K562 (cell line): ENCODE measurements around the gene TRABD2B. TPM values are rescaled to one million over a fixed set of nuclear protein-coding genes. Genes with fewer than 3 reads are reported as not detected.

ENCODE experiments used
- ATAC-seq: fragments of 200-7000 bp; cut with Tn5 transposase; 3 replicates; pipeline ENCODE4 v1.9.1; 2020; ENCODE audit warnings: moderate library complexity
- BruUV-seq: library from RNA; stranded (reverse); fragments of 400-500 nt; replicated peaks from 2 replicates; lab custom pipeline; 2021; lab: Mats Ljungman, UMichigan
- CTCF ChIA-PET: fragments of 300-600 bp; formaldehyde crosslinking; extraction: SDS; loops from one replicate; lab custom pipeline; 2021; ENCODE audit warnings: low intra/inter-chr PET ratio; lab: Yijun Ruan, JAX
- POLR2A ChIA-PET: fragments of 300-600, 350-650 bp; sonication (Branson Sonifier 250); formaldehyde crosslinking; extraction: SDS; loops from one replicate; lab custom pipeline; 2021; ENCODE audit warnings: antibody characterized with exemption, inconsistent platforms; lab: Yijun Ruan, JAX
- DNase-seq, 4 experiments: peaks; one replicate each; pipeline versions ENCODE4 v3.0.0 to v3.0.0-alpha.2; 2011 to 2018; ENCODE audit warnings: low spot score in 3 of 4, mixed read lengths in 3 of 4; ENCODE audit errors: extremely low read depth in 1 of 4
- FAIRE-seq: peaks from 2 replicates; lab custom pipeline; 2011; peaks lifted over from hg19 to GRCh38; lab: Jason Lieb, UNC
- H2AFZ ChIP-seq: 2 replicates; pipeline ENCODE4 v1.6.0; 2011; ENCODE audit warnings: low read depth, low read length, control low read depth, inconsistent platforms
- H3K27ac ChIP-seq: fragments of 200-600 bp; 3 replicates; pipeline ENCODE4 v1.8.0; 2011; ENCODE audit warnings: low read depth, mild to moderate bottlenecking, control low read depth, inconsistent platforms, low read length, moderate library complexity, mixed read lengths; ENCODE audit errors: extremely low read depth
- H3K27me3 ChIP-seq, 2 experiments: fragments of 300-600 bp in 1 of 2; 2 replicates in 1 of 2; 3 replicates in 1 of 2; pipeline versions ENCODE4 v1.6.0 to v1.8.0; 2011; ENCODE audit warnings: inconsistent platforms in 2 of 2, low read length in 2 of 2, mild to moderate bottlenecking in 1 of 2, mixed read lengths in 1 of 2, moderate library complexity in 1 of 2; ENCODE audit not compliant: control insufficient read depth in 2 of 2, insufficient read depth in 2 of 2
- H3K36me3 ChIP-seq: fragments of 300-600 bp; 3 replicates; pipeline ENCODE4 v1.8.0; 2011; ENCODE audit warnings: mild to moderate bottlenecking, low read length, inconsistent platforms; ENCODE audit not compliant: control insufficient read depth, insufficient read depth
- H3K4me1 ChIP-seq, 2 experiments: fragments of 200-600 bp in 1 of 2; replicated peaks in 1 of 2; 2 replicates in 1 of 2; 3 replicates in 1 of 2; pipeline versions ENCODE4 v1.5.1 to v1.8.0; 2011; ENCODE audit warnings: inconsistent platforms in 2 of 2, low read length in 2 of 2, mild to moderate bottlenecking in 1 of 2, mixed read lengths in 1 of 2, moderate library complexity in 1 of 2; ENCODE audit not compliant: control insufficient read depth in 2 of 2, insufficient read depth in 2 of 2
- H3K4me2 ChIP-seq: 2 replicates; pipeline ENCODE4 v1.6.1; 2011; ENCODE audit warnings: low read length, control low read depth, inconsistent platforms, mixed read lengths; ENCODE audit not compliant: insufficient read depth
- H3K4me3 ChIP-seq: fragments of 200-600 bp; sonication (generic), shearing (Covaris generic); 2 replicates; pipeline ENCODE4 v1.5.1; 2016; ENCODE audit warnings: control low read depth, inconsistent platforms
- H3K79me2 ChIP-seq: fragments of 200-600 bp; 3 replicates; pipeline ENCODE4 v1.8.0; 2011; ENCODE audit warnings: low read length, inconsistent platforms; ENCODE audit not compliant: control insufficient read depth, insufficient read depth
- H3K9ac ChIP-seq, 2 experiments: 2 replicates each; pipeline versions ENCODE4 v1.6.0 to v1.6.1; 2011; ENCODE audit warnings: low read depth in 2 of 2, low read length in 2 of 2, control low read depth in 1 of 2, inconsistent platforms in 1 of 2, mild to moderate bottlenecking in 1 of 2, mixed read lengths in 1 of 2; ENCODE audit not compliant: insufficient read depth in 1 of 2
- H3K9me1 ChIP-seq: one replicate; pipeline ENCODE4 v1.6.0; 2011; ENCODE audit warnings: inconsistent platforms, mild to moderate bottlenecking, low read length, moderate library complexity; ENCODE audit not compliant: control insufficient read depth, insufficient read depth
- H3K9me3 ChIP-seq: replicated peaks from 2 replicates; pipeline ENCODE4 v1.5.1; 2011; ENCODE audit warnings: low read depth, low read length, inconsistent platforms; ENCODE audit not compliant: control insufficient read depth, insufficient read depth
- H4K20me1 ChIP-seq: replicated peaks from 2 replicates; pipeline ENCODE4 v1.6.1; 2011; ENCODE audit warnings: low read length, inconsistent platforms, mixed read lengths; ENCODE audit not compliant: control insufficient read depth, insufficient read depth
- FIP1L1 ChIP-seq: fragments of 200-400 bp; formaldehyde crosslinking; IDR thresholded peaks from 2 replicates; pipeline ENCODE4 v1.6.1; 2018; ENCODE audit warnings: mild to moderate bottlenecking, low read depth, low read length; ENCODE audit not compliant: poor library complexity, severe bottlenecking
- GTF2A2 ChIP-seq: IDR thresholded peaks from 2 replicates; pipeline ENCODE4 v1.6.1; 2016; ENCODE audit warnings: mild to moderate bottlenecking, missing genetic modification characterization, missing compliant biosample characterization
- KLF10 ChIP-seq: fragments of 250-450 bp; sonication (Bioruptor Pico); IDR thresholded peaks from 2 replicates; pipeline ENCODE4 v1.6.1; 2021; ENCODE audit warnings: matching md5 sums
- MAFK ChIP-seq: IDR thresholded peaks from 2 replicates; pipeline ENCODE4 v1.6.1; 2011; ENCODE audit warnings: low read length, improper control_type of control experiment
- PHF8 ChIP-seq: fragments of 200-600 bp; sonication (generic); IDR thresholded peaks from 2 replicates; pipeline ENCODE4 v1.6.1; 2012; ENCODE audit warnings: mixed run types, mild to moderate bottlenecking, inconsistent platforms, low read length, moderate library complexity, borderline replicate concordance
- PURB ChIP-seq: sonication (generic); formaldehyde crosslinking; IDR thresholded peaks from 2 replicates; pipeline ENCODE4 v1.9.0; 2021; ENCODE audit warnings: low read depth, mild to moderate bottlenecking, missing genetic modification reagents
- TOE1 ChIP-seq, 2 experiments: fragments of 450-650 bp in 1 of 2; sonication (generic) in 1 of 2; formaldehyde crosslinking in 1 of 2; IDR thresholded peaks; 2 replicates each; pipeline versions ENCODE4 v1.7.1 to v1.8.0; 2016 to 2022; ENCODE audit warnings: borderline replicate concordance in 2 of 2, mild to moderate bottlenecking in 2 of 2, antibody characterized with exemption in 1 of 2, inconsistent platforms in 1 of 2, low read depth in 1 of 2, missing genetic modification reagents in 1 of 2, moderate library complexity in 1 of 2
- ZKSCAN3 ChIP-seq: fragments of 250-450 bp; sonication (Bioruptor Pico); IDR thresholded peaks from 2 replicates; pipeline ENCODE4 v1.4.0; 2020
- ZNF184 ChIP-seq: sonication (generic); formaldehyde crosslinking; IDR thresholded peaks from 2 replicates; pipeline ENCODE4 v1.5.0; 2020; ENCODE audit warnings: missing genetic modification reagents
- ZNF239 ChIP-seq: fragments of 250-450 bp; sonication (Bioruptor Pico); IDR thresholded peaks from 2 replicates; pipeline ENCODE4 v1.4.0; 2020; ENCODE audit warnings: mild to moderate bottlenecking
- WGBS: fragments of 100-300 bp; shearing (Covaris generic); methylation state at CpG from one replicate; pipeline ENCODE4 v1.1.6; 2016; ENCODE audit warnings: low coverage, mixed read lengths; ENCODE audit not compliant: insufficient coverage; ENCODE audit errors: missing lambda C conversion rate; 5-methylcytosine and 5-hydroxymethylcytosine counted together
- in situ Hi-C: fragments of 300-500 bp; cut with MboI; formaldehyde crosslinking; loops from 4 replicates; pipeline ENCODE4 v1.15.0; 2018; ENCODE audit warnings: inconsistent platforms, mixed read lengths
- intact Hi-C: fragments of 100-400 bp; cut with micrococcal nuclease; formaldehyde crosslinking; loops from 2 replicates; pipeline ENCODE4 v1.14.2; 2022
- polyA plus RNA-seq, 8 experiments: library from polyadenylated mRNA; depleted of rRNA in 4 of 8; stranded (reverse) in 5 of 8; unstranded in 3 of 8; fragments of >200 nt; fragmentation: Nextera tagmentation in 2 of 8; fragmentation: Illumina TruSeq in 1 of 8; extraction: Ambion mirVana in 2 of 8; extraction: Trizol in 1 of 8; gene quantifications; 2 replicates each; pipeline versions ENCODE4 v1.2.1 to v1.2.3, GENCODE V29; 2011 to 2014; ENCODE audit warnings: inconsistent platforms in 1 of 8, missing spikeins in 1 of 8
- total RNA-seq, 7 experiments: library from RNA; depleted of rRNA in 6 of 7; stranded (reverse); fragments of >200 nt in 6 of 7; fragmentation: Illumina TruSeq in 2 of 7; extraction: Trizol in 2 of 7; gene quantifications; 2 replicates each; pipeline versions ENCODE4 v1.2.1 to v1.2.3, GENCODE V29; 2011 to 2021; ENCODE audit warnings: low replicate concordance in 1 of 7
- TF ChIP-seq, protein P1 (sequence below): fragments of 250-450 bp; sonication (Bioruptor Pico); IDR thresholded peaks from 2 replicates; pipeline ENCODE4 v1.4.0; 2020; ENCODE audit warnings: mild to moderate bottlenecking, moderate library complexity
- TF ChIP-seq, protein P2 (sequence below): sonication (generic); formaldehyde crosslinking; IDR thresholded peaks from 2 replicates; pipeline ENCODE4 v1.8.0; 2022; ENCODE audit warnings: mild to moderate bottlenecking, missing genetic modification reagents

TRABD2B gene
- total and polyA plus RNA-seq, 9 of the 15 experiments (the other 6 are each of a cell fraction or from before 2014, with no cell fraction given) = not detected

DNA sequence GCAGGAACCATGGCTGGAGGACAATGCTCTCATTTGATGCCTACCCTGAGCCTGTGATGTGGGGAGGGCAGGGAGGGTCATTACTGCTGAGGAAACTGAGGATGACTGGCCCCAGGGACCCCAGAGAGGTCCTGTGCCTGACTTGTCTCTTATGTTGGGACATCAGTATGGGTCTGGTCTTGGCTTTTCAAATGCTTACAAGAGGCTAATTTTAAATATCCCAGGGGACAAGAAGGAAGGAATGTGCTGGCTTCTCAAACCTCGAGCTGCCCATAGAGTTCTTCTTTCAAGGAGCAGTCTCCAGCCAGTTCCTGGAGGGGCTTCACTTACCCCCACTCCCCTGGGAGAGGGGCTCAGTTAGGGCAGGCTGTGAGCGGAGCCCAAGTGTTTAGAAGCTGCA is 168.2 kb downstream of the TRABD2B start:
- in situ Hi-C loops (no loop called here), intact Hi-C loops (no loop called here)
- POLR2A ChIA-PET = no interaction called here
- DNase-seq (no peak), FAIRE-seq (no peak), ATAC-seq (no peak)
- no peak overlapping the region for H3K4me2 ChIP-seq
- no peaks in the 10 kb centered on the region for H3K4me1 ChIP-seq
- H3K9ac ChIP-seq = no peak overlapping the region; a peak in 1 of 4 replicates
- H3K9me3 ChIP-seq = no peaks in the 10 kb centered on the region
- no peaks in the 10 kb centered on the region for H3K79me2 ChIP-seq
- peaks cover 4% of the 10 kb centered on the region; the same call in 1 of the 2 replicates for H4K20me1 ChIP-seq
- H2AFZ ChIP-seq = no peak overlapping the region
- H3K36me3 ChIP-seq = no peaks in the 10 kb centered on the region
- CTCF ChIA-PET = no interaction called here
- no peaks in the 10 kb centered on the region for H3K9me1 ChIP-seq
- H3K4me3 ChIP-seq = no peak overlapping the region
- no peak overlapping the region for H3K27ac ChIP-seq
- BruUV-seq = no TSS peak
- WGBS = 0% methylated on average over 2 of the region's 2 CpGs
- H3K27me3 ChIP-seq = peaks cover 5 to 26% of the 10 kb centered on the region in 2 experiments; a peak in 3 of 5 replicates
- no peak for TF ChIP-seq ZNF184 (CRISPR knock-in tag)
- no peak for TF ChIP-seq PURB (CRISPR knock-in tag)
- no peak for TF ChIP-seq FIP1L1
- TF ChIP-seq TOE1 (IDR thresholded peaks at IDR 0.05; ENCODE audit: borderline replicate concordance) = no peak
- TF ChIP-seq TOE1 (CRISPR knock-in tag; IDR thresholded peaks at IDR 0.05; ENCODE audit: borderline replicate concordance, low read depth) = no peak
- no peak for TF ChIP-seq GTF2A2
- TF ChIP-seq, all 486 proteins: peak for 0

DNA sequence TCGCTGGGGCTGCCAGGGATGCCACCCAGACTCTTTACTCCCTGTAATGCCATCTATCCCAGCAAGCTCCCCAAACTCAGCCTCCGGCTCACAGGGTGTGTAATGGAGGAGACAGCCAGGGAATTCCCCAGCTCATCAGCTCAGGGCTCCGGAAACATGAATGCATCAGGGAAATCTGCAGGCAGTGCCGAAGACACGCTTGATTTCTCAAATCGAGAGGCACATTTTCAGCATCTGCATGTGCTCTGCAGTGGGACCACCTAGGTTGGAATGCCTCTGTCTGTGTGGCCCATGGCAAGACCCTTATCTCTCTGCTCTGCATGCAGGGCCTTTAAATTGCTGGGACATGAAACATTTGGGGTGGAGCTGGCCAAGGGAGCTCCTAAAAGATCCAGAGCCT is 170.1 kb downstream of the TRABD2B start:
- BruUV-seq = no TSS peak
- H2AFZ ChIP-seq = no peak overlapping the region
- CTCF ChIA-PET = no interaction called here
- no peaks in the 10 kb centered on the region for H3K79me2 ChIP-seq
- in situ Hi-C loops = no loop called here
- peaks cover 8% of the 10 kb centered on the region; the same call in 1 of the 2 replicates for H4K20me1 ChIP-seq
- no peaks in the 10 kb centered on the region for H3K36me3 ChIP-seq
- H3K27ac ChIP-seq = no peak overlapping the region
- no peak overlapping the region for H3K4me3 ChIP-seq
- H3K27me3 ChIP-seq = peaks cover 7 to 39% of the 10 kb centered on the region in 2 experiments; a peak in 3 of 5 replicates
- 1% methylated on average over 6 of the region's 6 CpGs for WGBS
- no peaks in the 10 kb centered on the region for H3K4me1 ChIP-seq
- ATAC-seq (no peak), DNase-seq (no peak), FAIRE-seq (no peak)
- no peak overlapping the region for H3K4me2 ChIP-seq
- POLR2A ChIA-PET = interaction anchor here (0.6 to 1.7 kb wide), 2 partner anchors 8 to 57 kb away, joined by 3 to 4 read pairs; no protein-coding TSS in a partner anchor
- no peak overlapping the region for H3K9ac ChIP-seq
- intact Hi-C loops = no loop called here
- H3K9me1 ChIP-seq = no peaks in the 10 kb centered on the region
- H3K9me3 ChIP-seq = no peaks in the 10 kb centered on the region
- TF ChIP-seq, protein P1, sequence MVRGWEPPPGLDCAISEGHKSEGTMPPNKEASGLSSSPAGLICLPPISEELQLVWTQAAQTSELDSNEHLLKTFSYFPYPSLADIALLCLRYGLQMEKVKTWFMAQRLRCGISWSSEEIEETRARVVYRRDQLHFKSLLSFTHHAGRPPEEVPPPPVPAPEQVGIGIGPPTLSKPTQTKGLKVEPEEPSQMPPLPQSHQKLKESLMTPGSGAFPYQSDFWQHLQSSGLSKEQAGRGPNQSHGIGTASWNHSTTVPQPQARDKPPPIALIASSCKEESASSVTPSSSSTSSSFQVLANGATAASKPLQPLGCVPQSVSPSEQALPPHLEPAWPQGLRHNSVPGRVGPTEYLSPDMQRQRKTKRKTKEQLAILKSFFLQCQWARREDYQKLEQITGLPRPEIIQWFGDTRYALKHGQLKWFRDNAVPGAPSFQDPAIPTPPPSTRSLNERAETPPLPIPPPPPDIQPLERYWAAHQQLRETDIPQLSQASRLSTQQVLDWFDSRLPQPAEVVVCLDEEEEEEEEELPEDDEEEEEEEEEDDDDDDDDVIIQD (CRISPR knock-in tag) = no peak
- TF ChIP-seq KLF10 (CRISPR knock-in tag) = no peak
- TF ChIP-seq ZNF239 = no peak
- TF ChIP-seq ZKSCAN3 = no peak
- TF ChIP-seq PHF8 = no peak
- no peak for TF ChIP-seq MAFK
- TF ChIP-seq, protein P2, sequence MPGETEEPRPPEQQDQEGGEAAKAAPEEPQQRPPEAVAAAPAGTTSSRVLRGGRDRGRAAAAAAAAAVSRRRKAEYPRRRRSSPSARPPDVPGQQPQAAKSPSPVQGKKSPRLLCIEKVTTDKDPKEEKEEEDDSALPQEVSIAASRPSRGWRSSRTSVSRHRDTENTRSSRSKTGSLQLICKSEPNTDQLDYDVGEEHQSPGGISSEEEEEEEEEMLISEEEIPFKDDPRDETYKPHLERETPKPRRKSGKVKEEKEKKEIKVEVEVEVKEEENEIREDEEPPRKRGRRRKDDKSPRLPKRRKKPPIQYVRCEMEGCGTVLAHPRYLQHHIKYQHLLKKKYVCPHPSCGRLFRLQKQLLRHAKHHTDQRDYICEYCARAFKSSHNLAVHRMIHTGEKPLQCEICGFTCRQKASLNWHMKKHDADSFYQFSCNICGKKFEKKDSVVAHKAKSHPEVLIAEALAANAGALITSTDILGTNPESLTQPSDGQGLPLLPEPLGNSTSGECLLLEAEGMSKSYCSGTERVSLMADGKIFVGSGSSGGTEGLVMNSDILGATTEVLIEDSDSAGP (CRISPR knock-in tag) = no peak
